HG02763 (cell line): ENCODE data around the gene CD2AP.
"Not testable (repeated sequence)": the region's sequence is repeated elsewhere in the genome, so short reads cannot be mapped to it uniquely, and the experiment has no call there.

Experiments used
- ATAC-seq: cut with Tn5 transposase; IDR thresholded peaks from one replicate; pipeline ENCODE4 v1.9.1; 2021; ENCODE audit warnings: mild to moderate bottlenecking, moderate library complexity; ENCODE audit not compliant: unreplicated experiment

Gene CD2AP

DNA sequence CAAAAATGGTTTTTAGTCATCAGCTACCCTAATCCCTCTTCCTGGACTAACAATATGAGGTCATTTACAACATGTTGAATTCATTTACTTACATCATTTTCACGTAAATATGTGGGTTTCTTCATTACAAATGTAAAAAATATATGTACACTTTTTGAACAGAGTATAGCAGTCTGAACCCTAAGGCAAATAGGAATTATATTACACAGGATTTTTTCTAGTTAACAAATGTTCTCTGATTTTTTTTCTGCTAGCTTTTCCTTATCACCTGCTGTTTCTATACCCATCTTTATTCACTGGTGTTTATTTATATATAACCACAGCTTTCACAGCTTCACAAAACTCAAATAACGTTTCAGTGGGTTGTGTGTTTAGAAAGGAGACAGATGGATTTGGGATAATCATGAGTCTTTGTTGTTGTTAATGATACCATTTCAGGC lies 21.0 kb upstream of the CD2AP start:
- ATAC-seq = no peak

DNA sequence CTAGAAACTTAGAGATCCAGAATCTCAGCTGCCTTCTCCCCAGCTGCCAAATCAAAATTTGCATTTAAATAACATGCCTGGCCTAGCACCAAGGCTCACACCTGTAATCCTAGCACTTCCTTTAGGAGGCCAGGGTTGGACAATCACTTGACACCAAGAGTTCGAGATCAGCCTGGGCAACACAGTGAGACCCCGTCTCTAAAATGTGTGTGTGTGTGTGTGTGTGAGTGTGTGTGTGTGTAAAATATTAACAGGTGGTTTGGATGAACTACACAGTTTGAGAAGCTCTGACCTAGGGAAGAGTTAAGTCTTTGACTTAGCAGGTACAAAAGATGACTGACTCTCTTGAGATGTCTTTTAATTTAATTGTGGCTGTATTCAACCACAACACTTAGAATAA lies 20.2 kb upstream of the CD2AP start:
- ATAC-seq = no peak

DNA sequence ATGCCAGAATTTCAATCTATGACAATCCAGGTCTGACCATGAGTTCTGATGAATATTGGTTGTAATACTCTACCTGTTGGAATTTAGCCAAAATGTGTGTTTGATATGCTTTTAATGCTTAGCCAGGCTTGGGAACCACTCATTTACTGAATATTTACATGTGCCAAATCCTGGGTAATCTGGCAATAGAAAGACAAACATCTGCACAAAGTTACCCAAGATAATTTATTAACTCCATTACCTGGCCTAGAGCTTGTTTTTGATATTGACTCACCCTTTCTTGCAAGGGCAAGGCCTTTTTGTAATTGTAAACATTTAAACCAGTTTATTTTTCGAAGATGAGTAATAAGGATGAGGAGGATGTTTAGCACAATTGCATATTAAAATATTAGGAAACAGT lies 13.5 kb upstream of the CD2AP start:
- no peak for ATAC-seq

DNA sequence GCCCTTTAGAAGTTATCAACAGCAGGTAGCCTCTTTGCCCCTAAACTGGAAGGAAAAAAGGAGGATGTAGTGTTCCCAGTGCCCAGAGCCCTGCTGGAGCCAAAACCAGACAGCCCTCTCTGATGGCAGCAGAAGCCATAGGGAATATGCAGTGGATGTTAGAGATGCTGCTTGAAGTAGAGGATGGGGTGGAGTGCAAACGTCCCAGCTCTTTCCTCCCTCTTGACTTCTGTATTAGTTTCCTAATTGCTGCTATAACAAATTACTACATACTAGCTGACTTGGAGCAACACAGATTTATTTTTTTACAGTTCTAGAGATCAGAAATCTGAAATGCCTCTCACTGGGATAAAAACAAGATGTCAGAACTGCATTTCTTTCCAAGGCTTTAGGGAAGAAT lies 12.5 kb upstream of the CD2AP start:
- ATAC-seq = no peak

DNA sequence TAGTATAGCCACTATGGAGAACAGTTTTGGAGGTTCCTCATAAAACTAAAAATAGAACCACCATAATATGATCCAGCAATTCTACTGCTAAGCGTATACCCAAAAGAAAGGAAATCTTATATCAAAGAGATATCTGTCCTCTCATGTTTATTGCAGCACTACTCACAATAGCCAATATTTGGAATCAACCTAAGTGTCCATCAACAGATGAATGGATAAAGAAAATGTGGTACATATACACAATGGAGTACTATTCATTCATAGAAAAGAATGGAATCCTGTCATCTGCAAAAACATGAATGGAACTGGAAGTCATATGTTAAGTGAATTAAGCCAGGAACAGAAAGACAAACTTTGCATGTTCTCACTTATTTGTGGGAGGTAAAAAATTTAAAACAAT lies 5.7 kb upstream of the CD2AP start:
- no peak for ATAC-seq

DNA sequence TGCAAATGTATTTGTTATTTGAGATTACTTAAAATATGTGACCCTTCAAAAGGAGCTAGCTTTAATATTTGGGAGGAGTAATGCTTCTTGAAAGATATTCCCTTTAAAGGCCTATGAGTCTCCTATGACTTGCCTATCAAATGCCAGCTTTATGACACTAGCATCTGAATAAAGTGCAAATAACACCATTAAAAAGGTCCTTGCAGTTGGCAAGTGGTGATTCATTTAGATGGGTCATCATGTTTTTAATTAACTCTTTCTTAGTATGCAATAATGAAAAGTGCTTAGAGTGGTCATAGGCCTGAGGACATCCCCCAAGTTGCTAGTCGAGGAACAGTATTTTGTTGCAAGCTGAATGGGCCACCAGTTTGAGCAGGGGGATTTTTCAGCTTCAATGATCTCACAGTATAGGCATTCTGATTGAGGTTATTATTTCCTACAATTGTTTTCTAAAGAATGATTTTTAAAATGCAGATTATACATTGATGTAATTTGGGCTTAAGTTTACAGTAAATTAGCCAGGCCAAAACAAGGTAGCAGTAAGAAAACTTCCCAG lies 3.7 kb upstream of the CD2AP start:
- no peak for ATAC-seq

DNA sequence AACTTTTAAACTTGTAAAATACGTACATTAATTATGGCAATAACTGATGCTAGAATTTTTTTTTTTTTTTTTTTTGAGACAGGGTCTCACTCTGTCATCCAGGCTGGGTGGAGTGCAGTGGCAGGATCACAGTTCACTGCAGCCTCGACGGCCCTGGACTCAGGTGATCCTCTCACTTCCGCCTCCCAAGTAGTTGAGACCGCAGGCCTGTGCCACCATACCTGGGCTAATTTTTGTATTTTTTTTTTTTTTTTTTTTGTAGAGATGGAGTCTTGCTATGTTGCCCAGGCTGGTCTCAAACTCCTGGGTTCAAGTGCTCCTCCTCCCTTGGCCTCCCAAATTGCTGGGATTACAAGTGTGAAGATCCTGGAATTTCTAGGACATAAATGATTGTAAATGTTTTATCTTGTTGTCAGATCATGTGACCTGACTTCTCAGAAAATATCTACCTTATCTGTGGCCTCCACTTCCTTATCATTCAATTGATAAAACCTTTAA lies 2.2 kb upstream of the CD2AP start:
- no peak for ATAC-seq

DNA sequence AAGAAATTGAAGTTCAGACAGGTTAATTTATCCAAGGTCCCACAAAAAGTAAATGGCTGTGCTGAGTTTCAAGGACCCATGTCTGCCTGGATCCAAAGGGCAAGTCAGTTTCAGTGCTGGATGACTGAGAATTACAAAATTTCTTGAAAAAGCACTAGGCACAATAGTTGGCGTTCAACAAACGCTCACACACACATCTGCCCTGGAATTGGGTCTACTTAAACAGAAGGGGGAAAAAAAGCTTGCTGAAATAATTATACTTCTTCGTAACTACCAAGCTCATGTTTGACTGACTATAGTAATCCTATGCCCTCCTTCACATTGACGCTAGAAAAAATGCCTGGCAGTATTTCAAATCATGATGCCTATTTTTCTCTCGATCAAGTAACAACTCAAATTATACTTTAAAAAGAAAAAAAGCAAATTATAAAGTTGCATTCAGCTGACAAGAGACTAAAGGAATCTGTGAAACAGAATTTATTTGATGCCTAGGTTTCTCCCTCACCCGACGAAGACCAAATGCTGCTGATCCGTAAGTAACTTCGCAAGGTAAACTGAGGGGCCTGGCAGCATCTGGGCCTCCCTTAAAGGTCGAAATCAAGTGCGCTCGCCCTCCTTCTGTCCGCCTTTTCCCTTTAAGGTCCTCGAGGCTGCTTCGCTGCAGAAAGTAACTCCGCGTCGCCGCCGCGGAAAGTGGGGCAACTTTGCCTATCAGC lies 650 bp upstream of the CD2AP start:
- no peak for ATAC-seq

DNA sequence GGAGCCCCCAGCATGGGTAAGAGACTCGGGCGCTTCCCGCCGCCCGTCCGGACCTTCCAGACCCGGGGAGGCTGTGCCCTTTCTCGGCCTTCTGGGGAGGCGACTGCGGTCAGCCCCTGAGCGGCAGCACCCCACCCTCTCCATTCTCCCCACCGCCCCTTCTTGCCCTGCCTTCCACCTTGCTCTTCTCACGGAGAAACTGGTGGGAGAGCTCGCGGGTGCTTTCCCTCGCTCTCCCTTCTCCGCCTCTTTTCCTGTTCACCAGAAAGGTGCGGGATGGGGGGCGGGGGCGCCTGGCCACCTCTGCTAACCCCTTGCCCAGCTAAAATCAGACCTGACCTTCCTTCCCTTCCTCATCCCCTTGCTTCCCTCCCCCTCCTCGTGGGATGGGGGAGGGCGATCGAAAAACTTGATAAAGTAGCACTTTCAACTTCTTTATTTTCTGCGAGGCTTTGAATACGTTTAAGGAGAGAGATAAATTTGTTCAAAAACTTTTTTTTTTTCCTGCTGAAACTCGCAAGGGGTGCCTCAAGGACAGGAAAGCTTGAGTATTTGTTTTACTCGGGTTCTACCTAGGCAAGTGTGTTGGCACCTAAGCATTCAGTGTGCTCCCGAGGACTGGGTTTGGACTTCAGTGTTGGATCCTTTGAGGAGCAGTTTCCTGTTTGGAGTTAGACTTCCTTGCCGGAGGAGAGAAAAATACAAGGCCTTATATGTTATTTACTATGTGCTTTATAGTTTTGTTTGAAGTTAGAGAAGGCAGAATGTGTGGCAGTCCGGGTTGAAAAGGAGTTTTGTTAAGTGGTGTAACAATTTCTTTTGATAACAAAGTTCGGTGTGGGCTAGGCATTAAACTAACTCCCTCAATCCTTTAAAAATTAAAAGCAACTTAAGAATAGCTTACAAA lies 897 bp downstream of the CD2AP start:
- ATAC-seq = peak; percentile 33

DNA sequence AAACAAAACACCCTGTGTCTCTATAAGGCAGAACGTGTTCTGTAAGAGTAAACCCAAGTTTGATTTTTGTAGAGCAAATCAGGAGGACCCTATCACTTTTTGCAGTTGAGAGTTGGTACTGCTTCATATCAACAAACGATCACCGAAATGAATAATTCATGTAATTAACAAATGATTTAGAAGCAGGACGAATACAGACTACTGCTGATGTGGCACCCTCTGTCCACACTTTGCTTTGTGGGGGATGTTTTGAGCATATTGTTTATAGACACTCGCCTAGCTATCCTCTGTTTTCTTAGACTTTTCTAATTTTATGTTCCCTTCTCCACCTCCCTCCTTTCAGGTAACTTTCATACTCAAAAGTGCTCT lies 1.5 kb downstream of the CD2AP start:
- ATAC-seq = no peak

DNA sequence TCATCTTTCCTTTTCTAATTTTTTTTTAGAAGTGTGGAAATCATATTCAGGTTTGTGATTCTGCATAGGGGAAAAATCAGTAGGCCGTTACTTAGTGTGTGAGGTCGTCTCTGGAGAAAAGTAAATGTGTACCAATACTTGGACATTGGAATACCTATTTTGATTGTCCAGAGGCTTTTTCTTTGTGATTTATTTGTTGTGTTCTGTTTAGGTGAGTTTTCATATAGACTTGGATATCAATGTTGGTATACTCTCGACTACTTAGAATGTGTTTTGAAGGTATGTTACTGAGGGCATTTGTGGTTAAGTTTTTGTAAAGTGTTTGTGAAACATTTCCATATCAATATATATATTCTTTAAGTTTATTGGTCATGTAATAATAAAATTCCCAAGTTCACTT lies 2.3 kb downstream of the CD2AP start:
- no peak for ATAC-seq

DNA sequence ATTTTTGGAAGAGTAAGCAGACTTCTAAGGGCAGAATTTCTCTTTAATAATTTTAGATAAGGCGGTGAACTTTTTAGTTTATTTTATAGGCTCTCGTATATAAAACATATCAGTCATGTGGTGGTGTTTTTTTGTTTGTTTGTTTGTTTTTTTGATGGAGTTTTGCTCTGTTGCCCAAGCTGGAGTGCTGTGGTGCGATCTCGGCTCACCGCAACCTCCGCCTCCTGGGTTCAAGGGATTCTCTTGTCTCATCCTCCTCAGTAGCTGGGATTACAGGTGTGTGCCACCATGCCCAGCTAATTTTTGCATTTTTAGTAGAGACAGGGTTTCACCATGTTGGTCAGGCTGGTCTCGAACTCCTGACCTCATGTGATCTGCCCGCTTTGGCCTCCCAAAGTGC lies 3.6 kb downstream of the CD2AP start:
- ATAC-seq = not testable (repeated sequence)

DNA sequence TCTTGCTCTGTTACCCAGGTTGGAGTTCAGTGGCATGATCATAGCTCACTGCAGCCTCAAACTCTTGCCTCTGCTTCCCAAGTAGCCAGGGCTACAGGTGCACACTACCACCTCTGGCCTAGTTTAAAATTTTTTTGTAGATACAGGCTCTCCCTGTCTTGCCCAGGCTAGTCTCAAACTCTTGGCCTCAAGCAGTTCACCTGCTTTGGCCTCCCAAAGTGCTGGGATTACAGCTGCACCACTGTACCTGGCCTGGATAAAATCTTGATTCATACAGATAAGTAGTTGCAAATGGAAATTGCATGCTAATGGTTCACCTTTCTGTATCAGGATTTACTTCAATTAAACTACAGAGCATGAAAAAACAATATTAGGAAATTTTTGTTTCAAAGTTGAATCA lies 4.2 kb downstream of the CD2AP start:
- ATAC-seq = no peak

DNA sequence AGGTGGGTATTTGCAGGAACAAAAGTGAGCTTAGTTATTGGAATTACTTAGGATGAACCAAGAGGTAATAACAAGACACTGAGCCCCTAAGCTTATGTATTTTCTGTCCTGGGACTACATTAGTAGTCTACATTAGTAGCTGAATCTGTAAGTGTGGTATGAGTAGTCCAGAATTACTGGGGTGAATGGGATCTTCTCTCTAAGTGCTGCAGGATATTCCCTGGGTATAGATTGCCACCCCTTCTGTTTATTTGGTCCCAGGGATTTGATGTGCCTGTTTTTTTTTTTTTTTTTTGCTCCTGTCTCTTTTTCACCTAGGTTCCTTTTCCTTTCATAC lies 5.9 kb downstream of the CD2AP start:
- ATAC-seq = no peak

DNA sequence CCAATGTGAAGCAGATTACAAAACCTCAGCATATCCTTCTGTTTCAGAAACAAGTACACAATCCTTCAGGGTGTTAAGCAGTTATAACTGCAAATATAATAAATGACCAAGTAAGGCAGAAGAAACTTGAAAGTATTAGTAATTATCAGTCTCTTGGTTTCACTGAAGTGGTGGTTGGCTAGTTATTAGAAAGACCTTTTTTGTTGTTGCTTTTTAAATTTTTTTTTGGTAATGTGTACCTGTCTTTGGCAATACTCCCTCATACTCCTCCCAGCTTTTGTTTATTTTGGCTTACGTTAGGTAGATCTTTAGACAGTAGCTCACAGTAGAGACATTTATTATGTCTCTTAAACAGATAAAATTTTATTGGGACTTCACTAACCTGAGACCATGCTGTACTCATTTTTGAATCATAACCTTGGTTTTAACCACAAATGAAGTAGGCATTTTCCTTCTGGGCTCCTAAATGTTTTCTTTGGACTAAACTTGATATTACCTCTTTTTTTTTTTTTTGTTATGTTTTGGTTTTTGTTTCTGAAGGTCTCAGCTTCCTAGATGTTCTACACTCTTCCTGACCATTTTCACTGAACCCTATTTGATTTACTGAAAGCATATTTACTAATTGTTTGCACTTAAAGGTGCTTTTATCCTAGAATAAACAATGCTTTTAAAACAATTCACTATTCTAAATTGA lies 6.4 kb downstream of the CD2AP start:
- ATAC-seq = no peak

DNA sequence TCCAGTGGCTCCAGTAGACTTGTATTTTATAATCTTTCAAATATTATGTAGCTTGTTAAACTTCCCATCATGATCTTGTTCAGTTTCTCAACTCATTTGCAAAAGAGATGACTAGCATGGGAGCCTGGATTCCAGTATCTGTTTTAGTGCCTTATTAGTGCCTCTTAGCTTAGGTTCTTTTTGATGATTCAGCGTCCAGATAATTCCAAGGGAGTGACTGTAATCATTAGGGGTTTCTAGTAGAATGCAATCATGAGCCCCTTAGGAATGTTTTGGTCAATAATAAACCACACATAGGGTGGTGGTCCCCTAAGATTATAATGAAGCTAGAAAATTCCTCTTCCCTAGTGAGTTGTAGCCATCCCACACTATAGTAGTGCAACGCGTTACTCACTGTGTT lies 7.0 kb downstream of the CD2AP start:
- no peak for ATAC-seq

DNA sequence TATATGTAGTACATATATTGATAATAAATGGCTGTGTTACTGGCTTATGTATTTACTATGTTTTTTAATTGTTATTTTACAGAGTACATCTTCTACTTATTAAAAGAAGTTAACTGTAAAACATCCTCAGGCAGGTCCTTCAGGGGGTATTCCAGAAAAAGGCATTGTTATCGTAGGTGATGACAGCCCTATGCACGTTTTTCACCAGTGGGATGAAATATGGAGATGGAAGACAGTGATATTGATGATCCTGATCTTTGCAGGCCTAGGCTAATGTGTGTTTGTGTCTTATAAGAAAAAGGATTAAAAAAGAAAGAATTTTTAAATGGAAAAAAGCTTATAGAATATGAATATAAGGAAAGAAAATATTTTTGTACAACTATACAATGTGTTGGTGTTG lies 7.5 kb downstream of the CD2AP start:
- ATAC-seq = no peak

DNA sequence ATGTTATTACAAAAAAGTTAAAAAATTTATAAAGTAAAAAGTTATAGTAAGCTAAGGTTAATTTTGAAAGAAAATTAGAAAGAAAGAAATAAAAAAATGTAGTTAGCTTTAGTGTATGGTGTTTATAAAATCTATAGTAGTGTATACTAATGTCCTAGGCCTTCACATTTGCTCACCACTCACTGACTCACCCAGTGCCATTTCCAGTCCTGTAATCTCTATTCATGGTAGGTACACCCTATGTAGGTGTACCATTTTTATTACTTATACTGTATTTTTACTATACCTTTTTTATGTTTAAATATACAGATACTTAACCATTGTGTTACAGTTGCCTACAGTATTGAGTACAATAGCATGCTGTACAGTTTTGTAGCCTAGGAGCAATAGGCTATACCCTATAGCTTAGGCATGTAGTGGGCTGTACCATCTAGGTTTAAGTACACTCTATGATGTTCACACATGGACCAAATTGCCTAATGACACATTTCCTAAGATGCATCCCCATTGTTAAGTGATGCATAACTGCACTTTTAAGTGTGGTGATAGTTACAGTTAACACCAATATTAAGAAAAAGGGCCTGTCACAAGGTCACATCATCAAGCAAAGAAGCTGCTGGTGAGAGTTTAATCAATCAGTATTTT lies 8.0 kb downstream of the CD2AP start:
- no peak for ATAC-seq

DNA sequence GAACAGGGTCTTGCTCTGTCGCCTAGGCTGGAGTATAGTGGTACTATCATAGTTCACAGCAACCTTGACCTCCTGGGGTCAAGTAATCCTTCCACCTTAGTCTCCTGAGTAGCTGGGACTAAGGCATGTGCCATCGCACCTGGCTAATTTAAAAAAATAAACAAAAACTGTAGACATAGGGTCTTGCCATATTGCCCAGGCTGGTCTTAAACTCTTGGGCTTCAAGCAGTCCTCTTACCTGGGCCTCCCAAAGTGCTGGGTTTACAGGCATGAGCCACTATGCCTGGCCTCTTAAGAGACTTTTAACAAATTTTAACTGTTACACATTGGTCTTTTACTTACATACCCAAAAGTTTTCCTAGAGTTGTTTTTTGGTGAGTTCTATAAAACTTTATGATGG lies 12.4 kb downstream of the CD2AP start:
- ATAC-seq = no peak

DNA sequence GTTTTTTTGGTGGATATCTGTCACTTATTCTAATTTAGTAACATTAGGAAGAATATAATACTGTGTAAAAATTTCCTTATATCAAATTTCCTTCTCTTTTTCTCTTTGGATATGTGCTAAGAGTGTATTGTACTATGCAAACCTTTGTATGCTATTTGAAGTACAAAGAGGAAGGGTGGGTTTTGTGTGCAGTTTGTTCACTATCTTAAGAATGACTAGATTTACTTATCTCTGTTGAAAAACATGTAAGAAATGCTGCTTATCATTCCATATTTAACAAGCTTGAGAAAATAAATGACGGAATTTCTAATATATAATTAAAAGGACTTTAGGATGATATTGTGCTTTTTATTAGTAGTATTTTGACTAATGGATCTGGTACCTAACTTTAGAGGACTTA lies 13.1 kb downstream of the CD2AP start:
- no peak for ATAC-seq

DNA sequence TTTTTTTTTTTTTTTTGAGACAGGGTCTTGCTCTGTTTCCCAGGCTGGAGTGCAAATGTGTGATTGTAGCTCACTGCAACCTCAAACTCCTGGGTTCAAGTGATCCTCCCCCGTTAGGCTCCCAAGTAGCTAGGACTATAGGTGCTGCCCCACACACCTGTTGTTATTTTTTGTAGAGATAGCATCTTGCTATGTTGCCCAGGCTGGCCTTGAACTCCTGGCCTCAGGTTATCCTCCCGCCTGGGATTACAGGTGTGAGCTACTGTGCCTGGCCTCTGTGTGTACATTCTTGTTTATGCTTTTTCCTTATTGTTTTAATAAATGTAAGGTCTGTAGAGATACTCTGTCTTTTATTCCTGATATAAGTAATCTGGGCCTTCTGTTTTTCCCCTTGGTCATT lies 14.8 kb downstream of the CD2AP start:
- ATAC-seq = no peak
